KG1 (cell line): ENCODE measurements around the gene CLTCL1.

Source experiments
- DNase-seq: peaks from one replicate; lab custom pipeline; 2025; lab: John Stamatoyannopoulos, UW

The CLTCL1 gene

GRCh38 chr22:19244600-19245352, 46.7 kb downstream of the CLTCL1 start:
- DNase-seq = no peak

- DNase-seq = no peak
These were observed 48.8 kb downstream of the CLTCL1 start for GRCh38 chr22:19242699-19243098.

- no peak for DNase-seq
These were observed 50.0 kb downstream of the CLTCL1 start for GRCh38 chr22:19241593-19241906.

- DNase-seq = no peak
These were observed 50.5 kb downstream of the CLTCL1 start for GRCh38 chr22:19240813-19241592.

GRCh38 chr22:19239464-19239863, 52.1 kb downstream of the CLTCL1 start:
- no peak for DNase-seq

GRCh38 chr22:19238900-19239299, 52.6 kb downstream of the CLTCL1 start:
- DNase-seq = no peak

- DNase-seq = no peak
These were observed 55.6 kb downstream of the CLTCL1 start for GRCh38 chr22:19235874-19236273.

- DNase-seq = no peak
These were observed 57.2 kb downstream of the CLTCL1 start for GRCh38 chr22:19234126-19234896.

GRCh38 chr22:19233189-19233661, 58.3 kb downstream of the CLTCL1 start:
- no peak for DNase-seq

GRCh38 chr22:19232623-19233022, 58.9 kb downstream of the CLTCL1 start:
- no peak for DNase-seq

GRCh38 chr22:19231986-19232385, 59.5 kb downstream of the CLTCL1 start:
- no peak for DNase-seq

- no peak for DNase-seq
These were observed 61.9 kb downstream of the CLTCL1 start for GRCh38 chr22:19229600-19229999.

GRCh38 chr22:19228179-19228578, 63.3 kb downstream of the CLTCL1 start:
- no peak for DNase-seq

GRCh38 chr22:19226428-19226827, 65.1 kb downstream of the CLTCL1 start:
- no peak for DNase-seq

- no peak for DNase-seq
These were observed 66.0 kb downstream of the CLTCL1 start for GRCh38 chr22:19225560-19225959.

GRCh38 chr22:19224985-19225384, 66.5 kb downstream of the CLTCL1 start:
- DNase-seq = no peak

- DNase-seq = no peak
These were observed 67.0 kb downstream of the CLTCL1 start for GRCh38 chr22:19224557-19224956.

GRCh38 chr22:19223617-19224016, 67.9 kb downstream of the CLTCL1 start:
- no peak for DNase-seq

GRCh38 chr22:19223110-19223509, 68.4 kb downstream of the CLTCL1 start:
- DNase-seq = no peak

GRCh38 chr22:19222242-19223005, 69.1 kb downstream of the CLTCL1 start:
- no peak for DNase-seq

- DNase-seq = no peak
These were observed 70.7 kb downstream of the CLTCL1 start for GRCh38 chr22:19220867-19221266.
